Breast epithelium (tissue), 4 donors: Measurements from ENCODE around the gene PRDM15. TPM values are rescaled to one million over a fixed set of nuclear protein-coding genes. Genes with fewer than 3 reads are reported as not detected.

ENCODE experiments used
- DNase-seq, 2 donors: peaks; one replicate each; pipeline ENCODE4 v3.0.0-alpha.2; 2019; ENCODE audit warnings: low spot score in 2 of 2
- H3K27ac ChIP-seq, 2 donors: fragments of 200-600 bp; sonication (generic) in 1 of 2; one replicate each; pipeline ENCODE4 v1.5.1; 2016 to 2019; ENCODE audit warnings: mild to moderate bottlenecking in 1 of 2
- H3K27me3 ChIP-seq, 2 donors: fragments of 200-600 bp; sonication (generic) in 1 of 2; one replicate each; pipeline versions ENCODE4 v1.5.1 to v1.6.0; 2017 to 2019; ENCODE audit warnings: control low read depth in 1 of 2, mild to moderate bottlenecking in 1 of 2
- H3K36me3 ChIP-seq: fragments of 200-600 bp; one replicate; pipeline ENCODE4 v1.5.1; 2019
- H3K4me1 ChIP-seq, 2 donors: fragments of 200-600 bp; sonication (generic); one replicate each; pipeline ENCODE4 v1.5.1; 2016 to 2019; ENCODE audit warnings: control low read depth in 1 of 2
- H3K4me3 ChIP-seq, 3 donors: fragments of 200-600 bp; sonication (generic); 1 replicate in 2 of 3; 2 replicates in 1 of 3; pipeline ENCODE4 v1.5.1; 2016 to 2019; ENCODE audit warnings: mild to moderate bottlenecking in 3 of 3, moderate library complexity in 2 of 3
- H3K9me3 ChIP-seq, 2 donors: fragments of 200-600 bp; sonication (generic) in 1 of 2; one replicate each; pipeline ENCODE4 v1.5.1; 2016 to 2019; ENCODE audit warnings: control low read depth in 1 of 2
- POLR2A ChIP-seq: fragments of 450-650 bp; IDR thresholded peaks from one replicate; pipeline ENCODE4 v1.6.1; 2016; ENCODE audit warnings: antibody characterized with exemption, mild to moderate bottlenecking, moderate library complexity
- POLR2AphosphoS5 ChIP-seq, 3 donors: sonication (generic); formaldehyde crosslinking; IDR thresholded peaks; one replicate each; pipeline ENCODE4 v1.6.1; 2017; ENCODE audit warnings: antibody characterized with exemption in 3 of 3
- intact Hi-C: fragments of 100-400 bp; cut with DNase I; formaldehyde crosslinking; loops from one replicate; pipeline ENCODE4 v1.15.1; 2023; ENCODE audit warnings: low total_unique reads
- total RNA-seq, 3 donors: library from RNA; depleted of rRNA; stranded (reverse); fragments of >200 nt; gene quantifications; one replicate each; pipeline ENCODE4 v1.1.0, GENCODE V29; 2016
- TF ChIP-seq, protein P1 (sequence below), 3 donors: fragments of 450-650 bp; IDR thresholded peaks; one replicate each; pipeline ENCODE4 v1.5.1; 2016 to 2017; ENCODE audit warnings: antibody characterized with exemption in 3 of 3, mild to moderate bottlenecking in 3 of 3, moderate library complexity in 3 of 3

Gene PRDM15
- total RNA-seq, 3 donors from 2014 or later: 6.6 to 14.1 (median 9.2) TPM

GRCh38 chr21:41764558-41765419 lies 114.4 kb downstream of the PRDM15 start:
- TF ChIP-seq POLR2AphosphoS5 (IDR thresholded peaks at IDR 0.05) (no peak), POLR2A (no peak)
- TF ChIP-seq, protein P1, sequence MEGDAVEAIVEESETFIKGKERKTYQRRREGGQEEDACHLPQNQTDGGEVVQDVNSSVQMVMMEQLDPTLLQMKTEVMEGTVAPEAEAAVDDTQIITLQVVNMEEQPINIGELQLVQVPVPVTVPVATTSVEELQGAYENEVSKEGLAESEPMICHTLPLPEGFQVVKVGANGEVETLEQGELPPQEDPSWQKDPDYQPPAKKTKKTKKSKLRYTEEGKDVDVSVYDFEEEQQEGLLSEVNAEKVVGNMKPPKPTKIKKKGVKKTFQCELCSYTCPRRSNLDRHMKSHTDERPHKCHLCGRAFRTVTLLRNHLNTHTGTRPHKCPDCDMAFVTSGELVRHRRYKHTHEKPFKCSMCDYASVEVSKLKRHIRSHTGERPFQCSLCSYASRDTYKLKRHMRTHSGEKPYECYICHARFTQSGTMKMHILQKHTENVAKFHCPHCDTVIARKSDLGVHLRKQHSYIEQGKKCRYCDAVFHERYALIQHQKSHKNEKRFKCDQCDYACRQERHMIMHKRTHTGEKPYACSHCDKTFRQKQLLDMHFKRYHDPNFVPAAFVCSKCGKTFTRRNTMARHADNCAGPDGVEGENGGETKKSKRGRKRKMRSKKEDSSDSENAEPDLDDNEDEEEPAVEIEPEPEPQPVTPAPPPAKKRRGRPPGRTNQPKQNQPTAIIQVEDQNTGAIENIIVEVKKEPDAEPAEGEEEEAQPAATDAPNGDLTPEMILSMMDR (IDR thresholded peaks at IDR 0.05): no peak
- no peaks in the 10 kb centered on the region for H3K9me3 ChIP-seq
- H3K4me1 ChIP-seq: peaks cover 0 to 17% of the 10 kb centered on the region in 2 donors
- H3K36me3 ChIP-seq: no peaks in the 10 kb centered on the region
- peak overlapping the region in 2 of 3 donors; percentile 76 to 79 for H3K4me3 ChIP-seq
- peak overlapping the region; percentile 85 to 92 for H3K27ac ChIP-seq
- intact Hi-C loops: no loop called here
- peaks cover 0 to 28% of the 10 kb centered on the region in 2 donors for H3K27me3 ChIP-seq
- no peak for DNase-seq

DNA sequence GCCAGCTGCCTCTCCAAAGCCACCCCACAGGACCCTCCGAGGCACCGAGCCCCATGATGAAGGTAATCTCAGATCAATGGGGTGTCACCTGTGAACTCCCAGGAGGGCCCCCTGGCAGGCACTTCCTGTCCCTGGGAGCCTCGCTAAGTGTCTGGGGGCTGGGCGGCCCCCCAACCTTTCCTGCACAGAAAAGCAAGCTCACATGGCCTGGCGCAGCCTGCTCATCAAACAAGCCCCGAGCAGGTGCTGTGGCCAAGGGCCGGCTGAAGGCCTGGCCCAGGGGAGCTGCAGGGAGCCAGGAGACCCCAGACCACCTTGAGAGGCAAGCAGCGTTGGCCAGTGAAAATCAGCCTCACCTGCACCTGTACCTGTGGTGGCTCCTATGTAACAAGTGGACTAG lies 115.1 kb downstream of the PRDM15 start:
- no peak for DNase-seq
- intact Hi-C loops: no loop called here
- H3K4me3 ChIP-seq: peak overlapping the region in 2 of 3 donors; percentile 76 to 79
- no peaks in the 10 kb centered on the region for H3K36me3 ChIP-seq
- TF ChIP-seq, protein P1 (IDR thresholded peaks at IDR 0.05): no peak
- no peak for TF ChIP-seq POLR2A
- TF ChIP-seq POLR2AphosphoS5 (IDR thresholded peaks at IDR 0.05): no peak
- H3K27me3 ChIP-seq: peaks cover 0 to 20% of the 10 kb centered on the region in 2 donors
- H3K9me3 ChIP-seq: no peaks in the 10 kb centered on the region
- H3K4me1 ChIP-seq: peaks cover 0 to 21% of the 10 kb centered on the region in 2 donors
- peak overlapping the region; percentile 69 to 85 for H3K27ac ChIP-seq

DNA sequence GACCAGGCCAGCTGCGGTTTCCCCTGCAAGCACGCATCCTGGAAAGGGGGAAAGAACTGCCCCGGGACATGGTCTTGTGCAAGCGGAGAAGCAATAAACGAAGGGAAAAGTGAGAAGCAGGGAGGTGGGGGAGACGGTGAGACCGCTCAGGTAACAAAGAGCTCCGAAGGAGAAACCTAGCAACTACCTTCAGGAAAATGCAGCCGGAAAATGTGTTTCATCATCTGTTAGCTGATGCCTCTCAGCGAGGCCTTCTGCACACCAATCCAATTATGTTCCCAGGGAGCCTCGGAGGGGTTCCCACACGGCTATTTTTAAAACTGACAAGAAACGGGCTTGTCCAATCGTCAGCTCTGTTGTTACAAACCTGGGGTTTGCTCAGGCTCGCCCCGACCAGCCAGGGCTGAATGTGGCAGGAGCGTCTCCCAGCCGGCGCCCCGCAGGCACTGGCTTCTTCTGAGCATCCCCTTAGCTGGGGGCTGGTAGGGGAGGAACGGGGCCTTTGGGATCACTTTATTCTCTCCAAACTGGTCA lies 115.7 kb downstream of the PRDM15 start:
- peaks cover 0 to 25% of the 10 kb centered on the region in 2 donors for H3K4me1 ChIP-seq
- H3K9me3 ChIP-seq: no peaks in the 10 kb centered on the region
- H3K27me3 ChIP-seq: peaks cover 0 to 14% of the 10 kb centered on the region in 2 donors
- peak overlapping the region; percentile 69 to 85 for H3K27ac ChIP-seq
- intact Hi-C loops: no loop called here
- DNase-seq: peak in 1 of 2 donors; percentile 83
- TF ChIP-seq POLR2AphosphoS5 (IDR thresholded peaks at IDR 0.05): peak in 1 of 3 donors; percentile 66
- TF ChIP-seq, protein P1 (IDR thresholded peaks at IDR 0.05): no peak
- H3K4me3 ChIP-seq: peak overlapping the region in 2 of 3 donors; percentile 76 to 79
- no peaks in the 10 kb centered on the region for H3K36me3 ChIP-seq

DNA sequence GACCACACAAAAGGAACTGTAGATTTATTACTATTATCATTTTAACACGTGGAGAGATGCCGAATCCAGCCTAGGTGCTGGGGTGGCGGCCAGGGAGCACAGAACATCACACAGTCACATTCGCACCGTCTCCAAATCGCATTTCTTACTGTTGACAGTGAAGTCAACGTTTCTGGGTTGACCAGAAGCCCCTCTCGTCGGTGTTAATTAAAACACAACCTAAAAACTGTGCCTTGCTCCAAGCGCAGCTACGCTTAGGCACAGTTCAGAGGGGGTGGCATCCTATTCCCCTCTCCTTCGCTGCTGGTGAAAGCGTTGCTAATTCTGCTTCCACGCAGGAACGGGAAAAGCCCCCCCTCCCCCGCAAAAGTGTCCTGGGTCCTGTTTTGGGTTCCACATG lies 116.4 kb downstream of the PRDM15 start:
- peak overlapping the region; percentile 55 to 85 for H3K27ac ChIP-seq
- H3K27me3 ChIP-seq: peaks cover 0 to 8% of the 10 kb centered on the region in 2 donors
- no peaks in the 10 kb centered on the region for H3K9me3 ChIP-seq
- TF ChIP-seq, protein P1 (IDR thresholded peaks at IDR 0.05): no peak
- no peak for TF ChIP-seq POLR2A
- no peaks in the 10 kb centered on the region for H3K36me3 ChIP-seq
- intact Hi-C loops: no loop called here
- DNase-seq: no peak
- no peak overlapping the region for H3K4me3 ChIP-seq
- peaks cover 0 to 25% of the 10 kb centered on the region in 2 donors for H3K4me1 ChIP-seq
